AG10803 (cell line): ENCODE results near the gene RPN2.

Experiments used
- DNase-seq: peaks from one replicate; pipeline ENCODE4 v3.0.0; 2010; ENCODE audit warnings: low read depth
- H3K4me3 ChIP-seq: 2 replicates; pipeline ENCODE4 v1.5.1; 2011; ENCODE audit warnings: mild to moderate bottlenecking, low read length, control low read depth
- TF ChIP-seq, protein P1 (sequence below): conservative IDR thresholded peaks from 2 replicates; pipeline ENCODE4 v1.5.1; 2011; ENCODE audit warnings: mild to moderate bottlenecking, low read length, control low read depth, inconsistent platforms

Gene RPN2

DNA sequence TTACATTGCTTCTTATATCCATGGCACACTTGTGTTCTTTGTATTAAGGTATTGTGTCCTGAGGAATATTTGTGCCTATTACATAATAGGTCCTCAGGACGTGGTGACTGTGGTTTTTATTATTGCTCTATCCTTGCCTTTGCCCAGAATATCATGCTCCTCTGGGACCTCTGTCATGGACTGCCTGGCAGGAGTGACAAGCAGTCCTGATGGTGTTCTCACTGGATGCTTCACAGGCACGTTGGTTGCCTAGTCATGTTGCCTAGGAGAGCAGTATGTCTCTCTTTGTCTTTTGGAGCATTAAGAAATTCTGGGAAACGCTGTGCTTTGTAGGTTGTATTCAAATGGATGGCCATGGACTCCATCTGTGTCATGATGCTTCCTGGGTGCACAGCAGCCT is 24.9 kb downstream of the RPN2 start:
- peak; percentile 31 for DNase-seq
- TF ChIP-seq, protein P1, sequence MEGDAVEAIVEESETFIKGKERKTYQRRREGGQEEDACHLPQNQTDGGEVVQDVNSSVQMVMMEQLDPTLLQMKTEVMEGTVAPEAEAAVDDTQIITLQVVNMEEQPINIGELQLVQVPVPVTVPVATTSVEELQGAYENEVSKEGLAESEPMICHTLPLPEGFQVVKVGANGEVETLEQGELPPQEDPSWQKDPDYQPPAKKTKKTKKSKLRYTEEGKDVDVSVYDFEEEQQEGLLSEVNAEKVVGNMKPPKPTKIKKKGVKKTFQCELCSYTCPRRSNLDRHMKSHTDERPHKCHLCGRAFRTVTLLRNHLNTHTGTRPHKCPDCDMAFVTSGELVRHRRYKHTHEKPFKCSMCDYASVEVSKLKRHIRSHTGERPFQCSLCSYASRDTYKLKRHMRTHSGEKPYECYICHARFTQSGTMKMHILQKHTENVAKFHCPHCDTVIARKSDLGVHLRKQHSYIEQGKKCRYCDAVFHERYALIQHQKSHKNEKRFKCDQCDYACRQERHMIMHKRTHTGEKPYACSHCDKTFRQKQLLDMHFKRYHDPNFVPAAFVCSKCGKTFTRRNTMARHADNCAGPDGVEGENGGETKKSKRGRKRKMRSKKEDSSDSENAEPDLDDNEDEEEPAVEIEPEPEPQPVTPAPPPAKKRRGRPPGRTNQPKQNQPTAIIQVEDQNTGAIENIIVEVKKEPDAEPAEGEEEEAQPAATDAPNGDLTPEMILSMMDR, result no peak
- H3K4me3 ChIP-seq, result no peak overlapping the region

DNA sequence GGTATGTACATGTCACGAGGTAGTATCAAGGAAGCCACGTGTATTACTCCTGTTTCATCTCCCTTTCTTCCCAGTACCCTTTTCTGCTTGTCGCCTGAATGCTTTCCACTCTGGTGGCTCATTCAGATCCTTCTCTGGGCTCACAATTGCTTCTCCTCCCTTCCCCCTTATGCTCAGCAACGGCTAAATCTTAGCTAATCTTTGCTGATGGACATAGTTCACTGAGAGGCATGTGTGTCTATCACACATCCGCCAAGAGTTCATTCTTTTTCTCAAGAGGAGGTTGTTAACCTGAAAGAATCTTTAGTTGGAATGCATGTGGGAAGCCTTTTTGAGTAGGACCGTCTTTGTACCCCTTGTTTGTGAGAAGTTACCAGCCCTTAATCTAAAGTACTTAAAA is 26.0 kb downstream of the RPN2 start:
- no peak overlapping the region for H3K4me3 ChIP-seq
- TF ChIP-seq, protein P1, result no peak

DNA sequence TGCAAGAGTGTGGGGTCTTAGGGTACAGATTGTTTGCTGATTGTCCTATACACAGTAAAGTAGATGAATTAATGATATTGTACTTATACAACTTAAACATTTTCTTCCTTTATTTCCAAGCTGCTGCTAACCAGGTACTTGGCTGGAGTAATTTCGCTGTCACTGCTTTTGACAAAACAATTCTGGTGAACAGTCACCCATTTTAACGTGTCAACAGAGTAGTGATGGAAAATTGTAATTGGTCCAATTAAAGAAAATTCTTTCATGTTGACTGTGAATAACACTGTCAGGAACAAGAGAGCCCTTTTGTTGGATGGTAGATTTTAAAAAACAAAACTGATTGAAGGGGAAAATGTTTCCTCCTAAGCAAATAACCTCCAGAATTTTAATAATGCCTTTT is 26.7 kb downstream of the RPN2 start:
- DNase-seq, result no peak
- TF ChIP-seq, protein P1, result no peak
- H3K4me3 ChIP-seq, result no peak overlapping the region

More for the DNA sequence above, 26.0 kb downstream of the RPN2 start:
- no peak for DNase-seq

DNA sequence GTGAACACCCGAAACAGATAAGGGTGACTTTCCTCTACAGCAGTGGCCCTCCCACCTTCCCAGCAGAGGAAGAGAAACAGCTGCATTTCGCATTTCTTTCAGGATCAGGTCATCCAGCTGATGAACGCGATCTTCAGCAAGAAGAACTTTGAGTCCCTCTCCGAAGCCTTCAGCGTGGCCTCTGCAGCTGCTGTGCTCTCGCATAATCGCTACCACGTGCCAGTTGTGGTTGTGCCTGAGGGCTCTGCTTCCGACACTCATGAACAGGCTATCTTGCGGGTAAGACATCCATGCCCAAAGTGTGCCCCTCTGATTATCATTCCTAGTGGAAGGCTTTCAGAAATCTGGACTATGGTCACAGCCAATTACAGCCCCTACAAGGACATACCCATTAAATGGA is 28.0 kb downstream of the RPN2 start:
- TF ChIP-seq, protein P1, result no peak
- no peak for DNase-seq
- no peak overlapping the region for H3K4me3 ChIP-seq

DNA sequence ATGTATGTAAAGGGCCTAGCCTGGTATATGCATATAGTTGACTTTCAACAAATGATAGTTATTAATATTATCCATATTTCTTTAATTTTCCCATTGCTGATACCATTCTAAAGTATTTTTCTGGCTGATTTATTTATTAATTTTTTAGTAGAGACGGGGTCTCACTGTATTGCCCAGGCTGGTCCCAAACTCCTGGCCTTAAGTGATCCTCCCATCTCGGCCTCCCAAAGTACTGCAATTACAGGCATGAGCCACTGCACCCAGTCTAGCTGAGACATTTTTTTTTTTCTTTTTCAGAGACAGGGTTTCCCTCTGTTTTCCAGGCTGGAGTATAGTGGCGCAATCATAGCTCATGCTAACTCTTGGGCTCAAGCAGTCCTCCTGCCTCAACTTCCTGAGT is 30.1 kb downstream of the RPN2 start:
- TF ChIP-seq, protein P1, result no peak
- no peak for DNase-seq
- H3K4me3 ChIP-seq, result no peak overlapping the region

DNA sequence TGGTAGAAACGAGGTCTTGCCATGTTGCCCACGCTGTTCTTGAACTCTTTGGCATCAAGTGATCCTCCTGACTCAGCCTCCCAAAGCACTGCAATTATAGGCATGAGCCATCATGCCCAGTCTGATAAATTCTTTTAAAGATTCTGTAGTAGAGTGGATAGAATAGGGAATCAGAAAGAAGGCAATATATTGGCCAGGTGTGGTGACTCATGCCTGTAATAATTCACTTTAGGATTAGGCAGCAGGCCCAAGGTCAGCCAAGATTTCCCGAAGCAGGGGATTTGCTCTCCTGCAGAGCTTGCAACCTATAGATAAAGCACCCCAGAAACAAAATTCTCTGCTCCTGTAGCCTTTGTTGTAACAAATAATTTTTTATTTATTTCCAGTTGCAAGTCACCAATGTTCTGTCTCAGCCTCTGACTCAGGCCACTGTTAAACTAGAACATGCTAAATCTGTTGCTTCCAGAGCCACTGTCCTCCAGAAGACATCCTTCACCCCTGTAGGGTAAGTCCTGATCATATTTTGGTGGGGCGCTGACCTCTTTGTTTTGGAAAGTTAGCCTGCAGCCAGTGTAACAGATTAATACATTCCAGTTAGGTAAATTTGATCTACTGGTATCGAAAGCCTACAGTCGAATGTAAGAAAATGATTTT is 30.7 kb downstream of the RPN2 start:
- no peak overlapping the region for H3K4me3 ChIP-seq
- TF ChIP-seq, protein P1, result no peak
- no peak for DNase-seq

DNA sequence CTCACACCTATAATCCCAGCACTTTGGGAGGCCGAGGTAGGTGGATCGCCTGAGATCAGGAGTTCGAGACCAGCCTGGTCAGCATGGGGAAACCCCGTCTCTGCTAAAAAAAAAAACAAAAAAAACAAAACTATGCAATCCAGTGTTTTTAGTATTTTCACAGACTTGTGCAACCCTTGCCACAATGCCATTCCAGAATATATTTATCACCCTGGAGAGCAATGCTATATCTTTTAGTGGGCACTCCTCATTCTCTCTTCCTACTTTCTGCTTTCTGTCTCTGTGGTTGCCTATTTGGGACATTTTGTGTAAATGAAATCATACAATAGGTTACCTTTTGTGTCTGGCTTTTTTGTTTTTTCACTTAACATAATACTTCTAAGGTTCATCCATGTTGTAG is 39.3 kb downstream of the RPN2 start:
- TF ChIP-seq, protein P1, result no peak
- H3K4me3 ChIP-seq, result no peak overlapping the region
- peak; percentile 33 for DNase-seq
